Activated T-helper 1 cell treated with anti-CD3 and anti-CD28 coated beads, Interleukin-12 subunit alpha, Interleukin-12 subunit beta, Interleukin-2, Interleukin-4 antibody, amounts not matched to agents 30 ng/mL and 10 ng/mL and 1 ng/mL, durations not matched to agents 14 hours and 24 hours and 36 hours (primary cell): Measurements from ENCODE around the gene RBFOX1. TPM values are rescaled to one million over a fixed set of nuclear protein-coding genes. Genes with fewer than 3 reads are reported as not detected.

Experiments used
- DNase-seq: peaks from one replicate; pipeline ENCODE4 v3.0.0; 2021; ENCODE audit warnings: low spot score
- H3K27ac Mint-ChIP-seq: one replicate; pipeline ENCODE4 v1.8.0; 2021; ENCODE audit warnings: mild to moderate bottlenecking, mixed read lengths
- H3K27me3 Mint-ChIP-seq: one replicate; pipeline ENCODE4 v1.8.0; 2022; ENCODE audit warnings: mild to moderate bottlenecking, moderate library complexity, mixed read lengths; ENCODE audit not compliant: insufficient read depth
- H3K36me3 Mint-ChIP-seq: one replicate; pipeline ENCODE4 v1.8.0; 2021; ENCODE audit warnings: low read depth, mixed read lengths
- H3K4me1 Mint-ChIP-seq: one replicate; pipeline ENCODE4 v1.8.0; 2021; ENCODE audit warnings: low read depth, mixed read lengths
- H3K4me3 Mint-ChIP-seq: one replicate; pipeline ENCODE4 v1.8.0; 2021; ENCODE audit warnings: mild to moderate bottlenecking, moderate library complexity, mixed read lengths
- H3K9me3 Mint-ChIP-seq: one replicate; pipeline ENCODE4 v1.8.0; 2021; ENCODE audit warnings: mixed read lengths
- intact Hi-C: fragments of 100-400 bp; cut with micrococcal nuclease; formaldehyde crosslinking; loops from one replicate; pipeline ENCODE4 v1.15.1; 2024
- total RNA-seq: library from RNA; stranded (reverse); gene quantifications from 2 replicates; pipeline ENCODE4 v1.2.3, GENCODE V29; 2022

Gene RBFOX1
- total RNA-seq, 1 donor from 2014 or later = not detected

- no peaks in the 10 kb centered on the region for H3K4me1 Mint-ChIP-seq
- no peak overlapping the region for H3K27ac Mint-ChIP-seq
- H3K36me3 Mint-ChIP-seq = no peaks in the 10 kb centered on the region
- DNase-seq = no peak
- peaks cover 48% of the 10 kb centered on the region for H3K9me3 Mint-ChIP-seq
- intact Hi-C loops = loop anchor here (10.0 kb wide), 1 partner anchor 144 kb away; no protein-coding TSS in a partner anchor
- no peaks in the 10 kb centered on the region for H3K27me3 Mint-ChIP-seq
- no peak overlapping the region for H3K4me3 Mint-ChIP-seq
Measured at GRCh38 chr16:7390974-7391373, 58.3 kb downstream of the RBFOX1 start.

- Mint-ChIP-seq H3K4me1 (no peaks in the 10 kb centered on the region), H3K27me3 (no peaks in the 10 kb centered on the region), H3K36me3 (no peaks in the 10 kb centered on the region), H3K4me3 (no peak overlapping the region), H3K9me3 (peaks cover 48% of the 10 kb centered on the region), H3K27ac (no peak overlapping the region)
- intact Hi-C loops = loop anchor here (10.0 kb wide), 1 partner anchor 143 kb away; no protein-coding TSS in a partner anchor
- DNase-seq = no peak
Measured at GRCh38 chr16:7391694-7392093, 59.0 kb downstream of the RBFOX1 start.

- H3K36me3 Mint-ChIP-seq = no peaks in the 10 kb centered on the region
- no peak for DNase-seq
- peaks cover 47% of the 10 kb centered on the region for H3K9me3 Mint-ChIP-seq
- no peaks in the 10 kb centered on the region for H3K4me1 Mint-ChIP-seq
- H3K4me3 Mint-ChIP-seq = no peak overlapping the region
- no peak overlapping the region for H3K27ac Mint-ChIP-seq
- intact Hi-C loops = loop anchor here (10.0 kb wide), 1 partner anchor 143 kb away; no protein-coding TSS in a partner anchor
- H3K27me3 Mint-ChIP-seq = no peaks in the 10 kb centered on the region
Measured at GRCh38 chr16:7392206-7392605, 59.6 kb downstream of the RBFOX1 start.

DNA sequence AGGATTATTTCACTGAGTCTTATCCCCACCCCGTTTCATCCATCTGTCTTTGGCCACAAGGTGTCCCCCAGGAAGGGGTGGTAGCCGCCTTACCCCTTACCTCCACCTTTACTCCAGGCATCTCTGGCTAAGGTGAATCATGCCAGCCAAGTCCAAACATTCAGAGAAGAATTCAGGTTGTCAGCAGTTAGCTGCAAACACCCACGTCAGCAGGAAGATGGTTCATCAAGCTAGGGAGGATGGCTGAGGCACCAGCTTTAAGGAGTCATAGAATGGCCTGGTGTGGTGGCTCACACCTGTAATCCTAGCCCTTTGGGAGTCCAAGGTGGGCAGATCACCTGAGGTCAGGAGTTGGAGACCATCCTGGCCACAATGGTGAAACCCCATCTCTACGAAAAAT lies 61.0 kb downstream of the RBFOX1 start:
- peaks cover 33% of the 10 kb centered on the region for H3K9me3 Mint-ChIP-seq
- no peak overlapping the region for H3K4me3 Mint-ChIP-seq
- no peaks in the 10 kb centered on the region for H3K4me1 Mint-ChIP-seq
- no peak for DNase-seq
- intact Hi-C loops = loop anchor here (10.0 kb wide), 1 partner anchor 141 kb away; no protein-coding TSS in a partner anchor
- H3K27ac Mint-ChIP-seq = no peak overlapping the region
- H3K36me3 Mint-ChIP-seq = no peaks in the 10 kb centered on the region
- no peaks in the 10 kb centered on the region for H3K27me3 Mint-ChIP-seq

DNA sequence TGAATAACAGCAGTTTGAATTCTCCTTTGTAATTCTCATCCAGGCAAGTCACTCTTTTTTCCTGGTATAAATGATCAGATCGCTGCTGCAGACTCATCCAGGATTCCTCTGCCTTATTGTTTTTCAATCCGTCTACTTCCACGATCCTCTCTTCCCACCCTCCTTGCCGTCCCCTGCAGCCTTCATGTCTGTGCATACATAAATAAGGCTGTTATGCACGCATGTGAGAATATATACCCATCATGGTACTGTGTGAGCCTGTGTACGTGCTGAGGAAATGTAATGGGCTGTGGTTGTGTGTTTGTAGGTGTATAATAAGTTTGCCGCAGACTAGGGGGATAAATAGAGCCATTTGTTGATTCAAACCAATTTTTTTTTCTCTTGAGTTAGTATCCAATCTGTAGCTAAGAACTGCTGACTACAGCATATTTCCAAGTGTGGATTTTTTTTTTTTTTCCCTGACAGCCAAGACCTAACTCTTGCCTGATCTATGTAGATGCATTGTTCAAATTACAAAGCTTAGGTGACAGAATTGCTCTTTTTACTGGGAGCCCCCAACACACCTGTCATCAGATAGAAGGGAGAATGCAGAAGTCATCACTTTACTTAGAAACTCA lies 62.2 kb downstream of the RBFOX1 start:
- intact Hi-C loops = loop anchor here (10.0 kb wide), 1 partner anchor 140 kb away; no protein-coding TSS in a partner anchor
- DNase-seq = no peak
- Mint-ChIP-seq H3K27ac (no peak overlapping the region), H3K36me3 (no peaks in the 10 kb centered on the region), H3K27me3 (no peaks in the 10 kb centered on the region), H3K4me3 (no peak overlapping the region), H3K9me3 (peaks cover 28% of the 10 kb centered on the region), H3K4me1 (no peaks in the 10 kb centered on the region)

DNA sequence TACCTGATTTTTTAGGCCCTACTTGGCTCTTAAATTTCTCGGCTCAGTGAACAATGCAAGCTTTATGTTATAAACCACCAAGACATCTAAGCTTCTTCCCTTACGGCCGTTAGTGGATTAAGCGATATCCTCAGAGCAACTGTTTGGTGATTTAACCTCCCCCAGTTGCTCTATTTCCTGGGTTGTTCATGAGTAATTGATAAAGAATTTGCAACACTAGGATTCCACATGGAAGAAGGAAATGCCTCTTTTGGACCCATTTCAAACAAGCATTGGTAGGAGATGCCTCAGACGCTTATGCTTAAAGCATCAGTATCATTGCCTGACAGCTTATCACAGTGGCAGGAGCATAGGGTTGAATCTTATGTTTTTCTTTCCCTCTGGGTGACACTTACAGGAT lies 65.3 kb downstream of the RBFOX1 start:
- Mint-ChIP-seq H3K36me3 (no peaks in the 10 kb centered on the region), H3K27me3 (no peaks in the 10 kb centered on the region), H3K27ac (no peak overlapping the region), H3K9me3 (peaks cover 11% of the 10 kb centered on the region), H3K4me3 (no peak overlapping the region), H3K4me1 (no peaks in the 10 kb centered on the region)
- intact Hi-C loops = loop anchor here (10.0 kb wide), 1 partner anchor 137 kb away; no protein-coding TSS in a partner anchor
- DNase-seq = no peak

DNA sequence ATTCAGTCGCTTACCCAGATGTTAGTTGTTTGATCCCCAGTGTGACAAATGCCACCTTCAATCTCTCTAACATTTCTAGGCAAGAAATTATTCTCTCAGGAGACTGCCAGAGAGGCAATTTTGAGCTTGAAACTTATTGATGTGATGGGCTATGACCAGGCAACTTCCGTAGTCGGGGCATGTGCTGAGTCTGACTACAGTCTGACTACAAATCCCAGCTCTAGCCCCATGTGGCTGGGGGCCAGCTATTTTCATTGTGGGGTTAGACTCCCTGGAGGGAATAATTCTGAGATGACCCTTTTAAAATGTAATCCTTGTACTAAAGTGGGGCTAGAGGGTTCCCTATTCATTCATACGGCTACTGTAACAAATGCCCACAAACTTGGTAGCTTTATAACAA lies 65.9 kb downstream of the RBFOX1 start:
- intact Hi-C loops = loop anchor here (10.0 kb wide), 1 partner anchor 136 kb away; no protein-coding TSS in a partner anchor
- H3K4me3 Mint-ChIP-seq = no peak overlapping the region
- no peak for DNase-seq
- H3K36me3 Mint-ChIP-seq = no peaks in the 10 kb centered on the region
- H3K27ac Mint-ChIP-seq = no peak overlapping the region
- H3K27me3 Mint-ChIP-seq = no peaks in the 10 kb centered on the region
- H3K4me1 Mint-ChIP-seq = no peaks in the 10 kb centered on the region
- H3K9me3 Mint-ChIP-seq = peaks cover 11% of the 10 kb centered on the region

DNA sequence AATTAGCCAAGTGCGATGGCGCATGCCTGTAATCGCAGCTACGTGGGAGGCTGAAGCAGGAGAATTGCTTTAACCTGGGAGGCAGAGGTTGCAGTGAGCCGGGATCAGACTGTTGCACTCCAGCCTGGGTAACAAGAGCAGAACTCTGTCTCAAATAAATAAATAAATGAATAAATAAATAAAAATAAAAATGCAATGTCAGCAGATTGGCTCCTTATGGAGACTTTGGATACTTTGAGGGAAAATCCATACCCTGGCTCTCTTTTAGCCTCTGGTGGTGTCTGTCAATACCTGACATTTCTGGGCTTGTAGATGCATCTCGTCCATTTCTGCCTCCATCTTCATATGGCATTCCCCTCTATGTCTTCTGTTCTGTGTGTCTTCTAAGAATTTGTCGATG lies 66.7 kb downstream of the RBFOX1 start:
- H3K4me3 Mint-ChIP-seq = no peak overlapping the region
- H3K36me3 Mint-ChIP-seq = no peaks in the 10 kb centered on the region
- no peaks in the 10 kb centered on the region for H3K27me3 Mint-ChIP-seq
- no peak for DNase-seq
- H3K9me3 Mint-ChIP-seq = peaks cover 10% of the 10 kb centered on the region
- H3K4me1 Mint-ChIP-seq = no peaks in the 10 kb centered on the region
- no peak overlapping the region for H3K27ac Mint-ChIP-seq
- intact Hi-C loops = loop anchor here (10.0 kb wide), 1 partner anchor 136 kb away; no protein-coding TSS in a partner anchor

- Mint-ChIP-seq H3K4me3 (no peak overlapping the region), H3K36me3 (no peaks in the 10 kb centered on the region), H3K27ac (no peak overlapping the region), H3K4me1 (no peaks in the 10 kb centered on the region), H3K9me3 (no peaks in the 10 kb centered on the region), H3K27me3 (no peaks in the 10 kb centered on the region)
- DNase-seq = no peak
- intact Hi-C loops = no loop called here
Measured at GRCh38 chr16:7400117-7400890, 67.7 kb downstream of the RBFOX1 start.

- Mint-ChIP-seq H3K9me3 (peaks cover 12% of the 10 kb centered on the region), H3K36me3 (no peaks in the 10 kb centered on the region), H3K4me1 (no peaks in the 10 kb centered on the region), H3K4me3 (no peak overlapping the region), H3K27me3 (no peaks in the 10 kb centered on the region), H3K27ac (no peak overlapping the region)
- DNase-seq = no peak
- intact Hi-C loops = no loop called here
Measured at GRCh38 chr16:7404217-7404616, 71.6 kb downstream of the RBFOX1 start.

DNA sequence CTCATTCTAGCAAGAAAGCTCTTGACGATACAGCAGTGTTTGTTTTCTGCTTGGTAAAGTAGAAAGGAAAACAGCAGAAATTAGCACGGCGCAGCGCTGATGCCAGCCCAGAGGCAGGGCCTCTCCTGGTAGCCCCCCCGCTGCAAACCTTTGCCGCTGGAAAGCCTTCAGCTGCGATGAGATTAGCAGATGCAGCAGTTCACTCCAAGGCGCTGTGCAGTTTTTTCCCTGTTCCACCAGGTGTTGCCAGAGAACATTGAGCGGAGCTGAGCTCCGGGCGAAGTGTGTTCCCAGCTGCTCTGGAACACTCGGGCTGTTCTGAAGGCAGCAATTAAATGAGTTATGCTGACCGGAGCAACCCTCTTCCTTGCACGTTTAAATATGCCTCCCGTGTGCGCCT lies 72.5 kb downstream of the RBFOX1 start:
- no peak for DNase-seq
- Mint-ChIP-seq H3K27ac (no peak overlapping the region), H3K27me3 (no peaks in the 10 kb centered on the region), H3K36me3 (no peaks in the 10 kb centered on the region), H3K4me1 (no peaks in the 10 kb centered on the region), H3K4me3 (no peak overlapping the region), H3K9me3 (peaks cover 17% of the 10 kb centered on the region)
- intact Hi-C loops = no loop called here

DNA sequence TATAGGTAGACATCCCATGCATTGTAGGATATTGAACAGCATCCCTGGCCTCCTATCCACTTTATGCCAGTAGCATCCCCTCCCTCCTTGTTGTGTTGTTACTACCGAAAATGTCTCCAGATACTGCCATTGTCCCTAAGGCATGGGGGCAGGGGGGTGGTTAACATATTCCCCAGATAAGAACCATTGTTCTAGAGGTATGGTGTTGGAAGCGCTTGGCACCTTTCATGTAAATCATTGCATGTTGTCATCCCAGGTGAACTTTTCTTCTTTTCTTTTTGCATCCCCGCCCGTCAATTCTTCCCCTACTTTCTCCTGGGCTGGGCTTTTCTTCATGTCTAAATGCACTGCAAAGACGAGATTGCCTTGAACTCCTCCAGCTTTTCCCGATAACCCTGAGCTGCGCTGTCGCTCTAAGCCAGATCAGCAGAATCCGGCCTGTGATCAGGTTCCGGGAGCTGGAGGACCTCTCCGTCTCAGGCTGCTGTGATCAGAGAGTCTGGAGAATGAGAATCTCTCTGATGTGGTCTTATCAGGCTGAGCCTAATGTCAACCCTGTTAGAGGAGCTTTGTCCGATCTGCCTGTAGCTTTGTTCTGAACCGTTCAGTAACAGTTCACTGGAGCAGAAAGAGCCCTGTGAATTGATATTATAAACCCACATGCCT lies 76.2 kb downstream of the RBFOX1 start:
- Mint-ChIP-seq H3K27me3 (no peaks in the 10 kb centered on the region), H3K36me3 (no peaks in the 10 kb centered on the region), H3K4me1 (no peaks in the 10 kb centered on the region), H3K4me3 (no peak overlapping the region), H3K27ac (no peak overlapping the region), H3K9me3 (peaks cover 26% of the 10 kb centered on the region)
- intact Hi-C loops = no loop called here
- no peak for DNase-seq

GRCh38 chr16:7419441-7419840 lies 86.8 kb downstream of the RBFOX1 start:
- Mint-ChIP-seq H3K4me1 (no peaks in the 10 kb centered on the region), H3K36me3 (no peaks in the 10 kb centered on the region), H3K27ac (no peak overlapping the region), H3K4me3 (no peak overlapping the region), H3K27me3 (no peaks in the 10 kb centered on the region), H3K9me3 (peaks cover 31% of the 10 kb centered on the region)
- no peak for DNase-seq
- intact Hi-C loops = no loop called here
